LoVo (cell line): ENCODE measurements around the gene UBASH3B.

Source experiments
- DNase-seq: peaks from one replicate; pipeline ENCODE4 v3.0.0-alpha.2; 2016; ENCODE audit warnings: low spot score

The UBASH3B gene

DNA sequence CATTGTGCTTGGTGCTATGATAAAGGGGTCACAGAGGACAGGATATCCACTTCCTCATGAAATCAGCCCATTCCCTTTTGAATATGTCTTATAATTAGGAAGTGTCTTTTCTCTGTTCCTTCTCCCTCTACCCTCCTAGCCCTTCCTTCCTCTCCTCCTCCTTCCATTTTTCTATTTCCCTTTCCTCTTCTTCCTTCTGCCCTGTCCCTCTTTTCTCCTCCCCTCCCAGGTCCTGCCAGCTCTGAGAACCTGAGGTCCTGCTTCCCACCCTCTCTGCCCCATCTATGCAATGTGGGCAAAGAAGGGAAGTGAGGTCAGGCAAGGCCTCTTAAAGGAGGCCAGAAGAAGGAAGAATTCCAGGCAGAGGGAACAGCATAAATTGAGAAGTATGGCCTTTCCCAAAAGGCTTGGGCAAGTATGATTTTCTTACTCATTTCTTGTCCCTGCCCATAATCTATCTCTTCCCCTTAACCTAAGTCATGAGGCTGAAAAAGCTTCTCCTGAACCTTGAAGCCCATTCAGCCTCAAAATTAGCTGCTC lies 7.7 kb upstream of the UBASH3B start:
- DNase-seq: no peak

DNA sequence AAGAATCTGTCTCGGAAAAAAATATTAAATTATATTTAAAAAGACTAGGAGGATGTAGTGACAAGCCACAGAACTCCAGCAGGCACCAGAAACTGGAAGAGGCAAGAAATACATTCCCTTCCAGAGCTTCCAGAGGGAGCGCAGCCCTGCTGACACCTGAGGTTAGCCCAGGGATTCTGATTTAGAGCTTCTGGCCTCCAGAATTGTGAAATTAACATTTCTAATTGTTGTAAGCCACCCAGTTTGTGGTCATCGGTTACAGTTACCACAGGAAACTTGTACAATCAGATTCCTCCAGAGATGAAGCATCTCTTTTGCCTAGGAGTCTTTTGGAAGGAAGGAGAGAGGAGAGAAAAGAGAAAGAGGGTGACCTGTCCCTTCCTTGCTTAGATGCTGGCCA lies 6.4 kb upstream of the UBASH3B start:
- DNase-seq: no peak

- DNase-seq: no peak
These were observed 4.9 kb upstream of the UBASH3B start for GRCh38 chr11:122650619-122651018.

DNA sequence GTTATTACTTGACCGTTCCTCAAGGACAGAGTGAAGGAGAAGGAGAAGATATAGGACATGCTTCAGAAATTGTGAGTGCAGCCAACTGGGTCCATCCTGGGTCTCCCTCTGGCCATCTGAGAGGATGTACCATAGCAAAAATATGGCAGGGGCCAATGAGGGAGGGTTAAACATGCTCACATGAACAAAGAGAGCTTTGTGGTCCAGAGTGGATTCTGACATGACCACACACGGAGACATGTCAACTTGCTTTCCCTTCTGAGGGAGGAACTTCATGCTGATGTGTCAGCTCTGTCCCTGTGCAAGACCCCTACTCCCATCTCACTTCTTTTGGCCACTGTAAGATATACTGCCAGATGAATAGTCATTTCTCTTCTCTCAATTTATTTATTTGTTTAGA lies 3.0 kb upstream of the UBASH3B start:
- DNase-seq: no peak

DNA sequence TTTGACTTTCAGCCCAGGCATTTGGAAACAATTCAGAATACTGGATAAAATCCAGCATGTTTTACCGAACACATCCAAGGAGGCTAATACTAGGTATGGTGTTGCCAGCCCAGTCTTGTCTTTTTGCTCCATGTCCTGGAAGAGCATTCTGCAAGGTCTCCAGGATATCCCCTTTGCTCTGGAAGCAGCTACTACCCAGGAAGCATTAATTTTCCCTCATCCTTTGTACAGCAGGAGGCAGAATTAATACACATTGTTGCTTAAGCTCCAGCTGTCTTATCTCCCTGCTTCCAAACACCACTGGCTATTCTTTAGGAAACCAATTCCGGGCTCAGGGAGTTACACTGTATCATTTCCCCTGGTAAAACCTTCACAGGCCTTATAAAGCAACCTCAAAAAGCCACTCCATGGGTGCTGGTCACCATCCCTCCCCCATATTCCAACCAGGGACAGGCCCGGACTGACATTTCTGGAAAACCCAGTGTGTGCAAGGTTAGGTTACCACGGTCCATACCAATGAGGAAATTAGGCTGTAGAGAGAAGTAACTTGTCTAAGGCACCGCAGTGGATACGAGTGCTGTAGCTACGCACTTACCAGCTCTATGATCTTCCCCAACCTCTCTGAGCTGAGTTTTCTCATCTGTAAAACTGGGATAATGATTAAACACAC lies 1.5 kb upstream of the UBASH3B start:
- DNase-seq: no peak

DNA sequence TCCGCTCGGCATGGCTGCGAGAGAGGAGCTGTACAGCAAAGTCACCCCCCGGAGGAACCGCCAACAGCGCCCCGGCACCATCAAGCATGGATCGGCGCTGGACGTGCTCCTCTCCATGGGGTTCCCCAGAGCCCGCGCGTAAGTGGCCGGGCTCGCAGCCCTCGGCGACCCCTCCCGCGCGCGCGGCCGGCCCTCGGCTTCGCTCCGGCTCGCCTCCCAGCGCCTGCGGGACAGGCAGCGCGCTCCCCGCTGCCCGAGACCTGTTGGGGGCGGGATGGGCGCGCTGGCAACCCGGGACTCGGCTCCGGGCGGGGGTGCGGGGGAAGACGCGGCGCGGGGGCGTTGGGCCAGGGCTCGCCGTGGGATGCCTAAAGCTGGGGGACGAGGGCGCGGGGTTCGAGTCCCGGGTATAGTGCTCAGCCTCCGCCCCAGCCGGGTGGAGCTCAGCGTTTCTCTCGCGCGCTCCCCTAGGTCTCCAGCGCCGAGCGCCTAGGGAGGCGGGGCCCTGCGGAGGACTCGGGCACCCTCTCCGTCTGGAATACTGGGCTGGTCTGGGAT lies 630 bp downstream of the UBASH3B start:
- DNase-seq: peak; percentile 51

DNA sequence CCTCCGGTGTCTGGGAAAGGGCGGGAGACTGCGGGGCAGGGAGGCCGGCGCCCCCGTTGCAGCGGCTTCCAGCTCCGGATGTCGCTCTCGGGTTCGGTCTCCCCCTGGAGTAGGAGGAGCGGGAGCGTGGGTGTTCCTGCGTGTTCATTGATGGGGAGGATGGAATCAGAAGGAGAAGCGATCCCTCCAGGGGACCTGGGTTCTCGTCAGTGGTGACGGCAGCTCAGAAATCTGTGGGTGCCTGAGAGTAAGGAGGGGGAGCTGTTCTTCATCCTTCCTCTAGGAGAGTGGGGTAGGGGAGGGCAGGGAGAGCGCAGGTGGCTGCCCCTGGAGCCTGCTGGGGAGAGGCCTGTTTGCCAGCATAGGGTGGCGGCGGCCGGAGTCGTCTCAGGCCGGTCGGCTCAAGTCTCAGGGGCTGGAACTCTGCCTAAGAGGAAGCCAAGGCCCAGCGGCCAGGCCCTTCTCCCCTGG lies 1.1 kb downstream of the UBASH3B start:
- DNase-seq: peak; percentile 27

- no peak for DNase-seq
These were observed 4.4 kb downstream of the UBASH3B start for GRCh38 chr11:122659676-122660554.

DNA sequence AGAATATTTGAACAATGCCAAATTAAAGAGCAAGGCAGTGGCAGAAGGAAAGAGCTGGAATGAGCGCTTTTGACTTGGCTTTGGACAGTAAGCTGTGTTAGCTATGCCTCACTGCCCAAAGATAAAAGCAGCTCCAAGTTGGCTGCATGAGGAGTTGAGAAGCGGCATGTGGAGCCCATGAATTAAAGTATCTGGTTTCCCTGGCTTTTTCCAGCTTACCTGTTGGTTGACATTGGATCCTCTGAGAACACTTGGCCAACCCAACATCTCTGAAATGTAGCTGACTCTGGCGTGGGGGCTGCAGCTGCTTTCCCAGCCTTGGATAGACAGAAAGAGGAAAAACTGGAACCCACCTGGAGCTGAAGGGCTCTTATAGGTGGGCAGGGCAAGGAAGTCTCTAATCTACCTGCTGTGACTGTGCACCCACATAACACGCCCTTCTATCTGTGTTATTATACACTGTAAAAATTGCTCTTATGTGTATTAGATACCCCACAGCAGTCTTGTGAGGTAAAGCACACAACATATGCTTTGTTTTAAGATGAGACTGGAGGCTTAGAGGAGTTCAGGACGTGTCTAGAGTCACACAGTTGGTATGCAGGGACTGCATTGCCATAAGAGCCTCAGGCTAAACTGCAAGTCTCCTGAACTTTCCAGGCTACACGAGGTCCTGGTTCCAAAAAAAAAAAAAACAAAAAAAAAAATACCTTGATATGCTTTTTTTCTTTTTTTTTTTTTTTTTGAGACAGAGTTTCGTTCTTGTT lies 5.8 kb downstream of the UBASH3B start:
- DNase-seq: no peak

DNA sequence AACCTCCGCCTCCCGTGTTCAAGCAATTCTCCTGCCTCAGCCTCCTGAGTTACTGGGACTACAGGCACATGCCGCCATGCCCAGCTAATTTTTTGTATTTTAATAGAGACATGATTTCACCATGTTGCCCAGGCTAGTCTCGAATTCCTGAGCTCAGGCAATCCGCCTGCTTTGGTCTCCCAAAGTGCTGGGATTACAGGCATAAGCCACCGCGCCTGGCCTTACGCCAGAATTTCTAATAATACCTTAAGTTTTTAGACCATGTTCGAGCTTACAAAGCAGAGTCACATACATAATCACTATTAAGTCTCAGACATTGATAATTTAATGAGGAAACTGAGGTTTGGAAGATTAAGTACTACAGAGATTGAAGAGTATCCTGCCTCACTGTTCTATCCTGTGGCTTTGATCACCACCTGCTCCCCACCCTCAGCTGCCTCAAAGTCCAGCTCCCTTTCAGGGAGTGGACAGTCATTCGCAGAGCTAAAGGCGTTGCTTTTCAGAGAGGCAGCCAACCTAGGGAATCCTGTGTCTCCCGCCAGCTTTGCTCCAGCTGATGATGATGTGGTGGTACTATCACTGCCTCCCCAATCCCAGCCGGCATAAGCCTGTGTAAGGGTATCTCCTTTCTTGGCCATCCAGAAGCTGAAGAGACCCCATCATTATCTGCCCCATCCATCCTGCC lies 7.7 kb downstream of the UBASH3B start:
- DNase-seq: no peak

GRCh38 chr11:122663764-122664163 lies 8.2 kb downstream of the UBASH3B start:
- DNase-seq: no peak

GRCh38 chr11:122664188-122664587 lies 8.7 kb downstream of the UBASH3B start:
- DNase-seq: no peak

GRCh38 chr11:122665861-122666260 lies 10.3 kb downstream of the UBASH3B start:
- DNase-seq: no peak

DNA sequence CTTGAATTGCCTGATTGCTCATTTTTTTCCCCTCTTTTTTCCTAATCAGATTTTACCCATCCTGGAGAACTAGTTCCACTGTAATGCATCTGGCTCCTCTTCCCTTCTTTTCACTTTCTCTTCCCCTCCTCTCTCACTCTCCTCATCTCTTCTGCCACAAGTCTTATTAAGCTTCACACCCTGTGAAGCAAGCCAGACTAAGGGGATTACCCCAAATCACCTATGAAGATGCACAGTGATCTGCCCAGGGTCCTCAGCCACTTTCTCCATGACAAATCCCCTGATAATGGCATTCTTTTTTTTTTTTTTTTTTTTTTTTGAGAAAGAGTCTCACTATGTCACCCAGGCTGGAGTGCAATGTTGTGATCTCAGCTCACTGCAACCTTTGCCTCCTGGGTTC lies 11.2 kb downstream of the UBASH3B start:
- DNase-seq: no peak

- no peak for DNase-seq
These were observed 13.1 kb downstream of the UBASH3B start for GRCh38 chr11:122668562-122669090.

- no peak for DNase-seq
These were observed 14.6 kb downstream of the UBASH3B start for GRCh38 chr11:122670131-122670530.

- no peak for DNase-seq
These were observed 15.9 kb downstream of the UBASH3B start for GRCh38 chr11:122671400-122671891.

DNA sequence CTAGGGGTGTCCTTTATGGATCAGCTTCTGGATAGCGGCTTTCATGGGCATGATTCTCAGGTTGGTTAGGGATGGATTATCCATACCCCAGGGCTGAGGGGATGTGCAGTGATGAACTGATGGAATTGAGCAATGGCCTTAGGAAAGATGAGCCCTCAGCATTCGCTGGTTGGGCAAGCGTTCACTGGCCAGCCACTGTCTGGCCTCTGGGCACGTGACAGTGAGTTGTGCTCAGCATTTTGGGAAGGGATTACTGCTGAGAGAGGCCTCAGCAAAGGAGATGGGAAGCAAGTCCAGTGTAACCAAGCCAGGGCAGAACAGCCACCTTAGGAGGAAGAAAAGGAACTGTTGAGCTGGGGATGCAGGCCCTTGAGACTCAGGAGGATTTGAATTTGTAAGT lies 17.4 kb downstream of the UBASH3B start:
- DNase-seq: no peak

GRCh38 chr11:122673701-122674100 lies 18.2 kb downstream of the UBASH3B start:
- no peak for DNase-seq

DNA sequence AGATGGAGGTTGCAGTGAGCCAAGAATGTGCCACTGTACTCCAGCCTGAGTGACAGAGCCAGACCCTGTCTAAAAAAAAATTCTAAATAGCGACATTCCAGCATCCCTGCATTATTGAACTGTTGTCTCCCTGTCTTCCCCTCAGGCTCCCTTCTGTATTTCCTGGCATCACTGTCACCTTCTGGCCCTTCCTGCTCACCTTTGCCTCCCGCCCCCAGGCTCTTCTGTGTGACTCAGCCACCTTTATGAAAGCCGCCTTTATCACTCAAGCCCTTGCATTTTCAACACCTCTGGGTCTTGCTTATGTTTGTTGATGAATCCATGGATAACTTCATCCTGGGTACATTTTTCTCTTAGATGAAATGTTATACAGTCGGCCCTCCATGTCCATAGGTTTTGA lies 21.1 kb downstream of the UBASH3B start:
- peak; percentile 51 for DNase-seq

GRCh38 chr11:122677256-122677655 lies 21.7 kb downstream of the UBASH3B start:
- no peak for DNase-seq
